Body of pancreas (tissue), 4 donors: Measurements from ENCODE around the gene PSORS1C1.

Experiments
- POLR2A ChIP-seq, 3 donors: fragments of 450-650 bp; IDR thresholded peaks; one replicate each; pipeline ENCODE4 v1.6.1; 2016; ENCODE audit warnings: antibody characterized with exemption in 3 of 3, mild to moderate bottlenecking in 2 of 3
- TF ChIP-seq, protein P1 (sequence below), 7 experiments: fragments of 450-650 bp in 4 of 7; fragments of 200-600 bp in 3 of 7; sonication (generic) in 3 of 7; IDR thresholded peaks; one replicate each; pipeline ENCODE4 v1.5.1; 2016 to 2019; ENCODE audit warnings: antibody characterized with exemption in 7 of 7

DNA sequence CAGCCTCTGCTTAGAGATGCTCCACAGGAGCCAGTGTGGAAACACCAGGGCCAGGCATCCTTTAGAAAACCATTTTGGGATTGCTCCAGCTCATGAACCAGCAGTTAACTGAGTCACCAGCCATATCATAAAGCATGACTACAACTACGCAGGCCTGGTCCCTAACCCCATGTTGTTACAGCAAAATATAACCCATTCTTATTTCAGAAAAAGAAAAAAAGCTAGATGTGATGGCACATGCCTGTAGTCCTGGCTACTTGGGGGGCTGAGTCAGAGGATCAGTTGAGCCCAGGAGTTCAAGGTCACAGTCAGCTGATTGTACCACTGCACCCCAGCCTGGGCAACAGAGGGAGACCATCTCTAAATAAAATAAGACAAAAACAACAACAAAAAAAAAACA lies 39.1 kb upstream of the PSORS1C1 start:
- TF ChIP-seq, protein P1, sequence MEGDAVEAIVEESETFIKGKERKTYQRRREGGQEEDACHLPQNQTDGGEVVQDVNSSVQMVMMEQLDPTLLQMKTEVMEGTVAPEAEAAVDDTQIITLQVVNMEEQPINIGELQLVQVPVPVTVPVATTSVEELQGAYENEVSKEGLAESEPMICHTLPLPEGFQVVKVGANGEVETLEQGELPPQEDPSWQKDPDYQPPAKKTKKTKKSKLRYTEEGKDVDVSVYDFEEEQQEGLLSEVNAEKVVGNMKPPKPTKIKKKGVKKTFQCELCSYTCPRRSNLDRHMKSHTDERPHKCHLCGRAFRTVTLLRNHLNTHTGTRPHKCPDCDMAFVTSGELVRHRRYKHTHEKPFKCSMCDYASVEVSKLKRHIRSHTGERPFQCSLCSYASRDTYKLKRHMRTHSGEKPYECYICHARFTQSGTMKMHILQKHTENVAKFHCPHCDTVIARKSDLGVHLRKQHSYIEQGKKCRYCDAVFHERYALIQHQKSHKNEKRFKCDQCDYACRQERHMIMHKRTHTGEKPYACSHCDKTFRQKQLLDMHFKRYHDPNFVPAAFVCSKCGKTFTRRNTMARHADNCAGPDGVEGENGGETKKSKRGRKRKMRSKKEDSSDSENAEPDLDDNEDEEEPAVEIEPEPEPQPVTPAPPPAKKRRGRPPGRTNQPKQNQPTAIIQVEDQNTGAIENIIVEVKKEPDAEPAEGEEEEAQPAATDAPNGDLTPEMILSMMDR (IDR thresholded peaks at IDR 0.05), result no peak
- no peak for TF ChIP-seq POLR2A (IDR thresholded peaks at IDR 0.05)
